GM18519 (cell line): Measurements from ENCODE around the gene RBM33.
"Not testable (repeated sequence)": the region's sequence is repeated elsewhere in the genome, so short reads cannot be mapped to it uniquely, and the experiment has no call there.

Source experiments
- ATAC-seq: cut with Tn5 transposase; IDR thresholded peaks from one replicate; pipeline ENCODE4 v1.9.1; 2021; ENCODE audit warnings: mild to moderate bottlenecking, moderate library complexity; ENCODE audit not compliant: unreplicated experiment, low FRiP score

The RBM33 gene

GRCh38 chr7:155688237-155688636 lies 43.8 kb downstream of the RBM33 start:
- ATAC-seq, result not testable (repeated sequence)

GRCh38 chr7:155690655-155691054 lies 46.2 kb downstream of the RBM33 start:
- ATAC-seq, result not testable (repeated sequence)

- no peak for ATAC-seq
Measured at GRCh38 chr7:155692317-155692716, 47.9 kb downstream of the RBM33 start.

GRCh38 chr7:155693826-155694225 lies 49.4 kb downstream of the RBM33 start:
- no peak for ATAC-seq

- ATAC-seq, result no peak
Measured at GRCh38 chr7:155694851-155695250, 50.4 kb downstream of the RBM33 start.

- no peak for ATAC-seq
Measured at GRCh38 chr7:155696747-155697146, 52.3 kb downstream of the RBM33 start.

- no peak for ATAC-seq
Measured at GRCh38 chr7:155698633-155699032, 54.2 kb downstream of the RBM33 start.

- no peak for ATAC-seq
Measured at GRCh38 chr7:155699180-155699579, 54.7 kb downstream of the RBM33 start.

GRCh38 chr7:155700847-155701246 lies 56.4 kb downstream of the RBM33 start:
- ATAC-seq, result no peak

GRCh38 chr7:155701972-155702544 lies 57.6 kb downstream of the RBM33 start:
- no peak for ATAC-seq

- no peak for ATAC-seq
Measured at GRCh38 chr7:155702616-155703015, 58.2 kb downstream of the RBM33 start.

- ATAC-seq, result no peak
Measured at GRCh38 chr7:155705623-155706360, 61.3 kb downstream of the RBM33 start.

GRCh38 chr7:155706376-155706775 lies 61.9 kb downstream of the RBM33 start:
- no peak for ATAC-seq

GRCh38 chr7:155709453-155709852 lies 65.0 kb downstream of the RBM33 start:
- no peak for ATAC-seq

- no peak for ATAC-seq
Measured at GRCh38 chr7:155710031-155710430, 65.6 kb downstream of the RBM33 start.

- no peak for ATAC-seq
Measured at GRCh38 chr7:155710530-155710929, 66.1 kb downstream of the RBM33 start.

- ATAC-seq, result no peak
Measured at GRCh38 chr7:155711081-155711480, 66.6 kb downstream of the RBM33 start.

GRCh38 chr7:155713384-155713783 lies 68.9 kb downstream of the RBM33 start:
- no peak for ATAC-seq

- no peak for ATAC-seq
Measured at GRCh38 chr7:155714702-155715101, 70.2 kb downstream of the RBM33 start.

- no peak for ATAC-seq
Measured at GRCh38 chr7:155715111-155715805, 70.8 kb downstream of the RBM33 start.

- no peak for ATAC-seq
Measured at GRCh38 chr7:155717010-155717744, 72.7 kb downstream of the RBM33 start.
